CD4-positive, alpha-beta T cell treated with Interleukin-17A for 4 hours (primary cell): Measurements from ENCODE around the gene PRSS12.
"Not testable (repeated sequence)": the region's sequence is repeated elsewhere in the genome, so short reads cannot be mapped to it uniquely, and the experiment has no call there.

Experiments used
- DNase-seq: peaks from one replicate; pipeline ENCODE4 v3.0.0-alpha.2; 2020; ENCODE audit warnings: mixed read lengths

Gene PRSS12

DNA sequence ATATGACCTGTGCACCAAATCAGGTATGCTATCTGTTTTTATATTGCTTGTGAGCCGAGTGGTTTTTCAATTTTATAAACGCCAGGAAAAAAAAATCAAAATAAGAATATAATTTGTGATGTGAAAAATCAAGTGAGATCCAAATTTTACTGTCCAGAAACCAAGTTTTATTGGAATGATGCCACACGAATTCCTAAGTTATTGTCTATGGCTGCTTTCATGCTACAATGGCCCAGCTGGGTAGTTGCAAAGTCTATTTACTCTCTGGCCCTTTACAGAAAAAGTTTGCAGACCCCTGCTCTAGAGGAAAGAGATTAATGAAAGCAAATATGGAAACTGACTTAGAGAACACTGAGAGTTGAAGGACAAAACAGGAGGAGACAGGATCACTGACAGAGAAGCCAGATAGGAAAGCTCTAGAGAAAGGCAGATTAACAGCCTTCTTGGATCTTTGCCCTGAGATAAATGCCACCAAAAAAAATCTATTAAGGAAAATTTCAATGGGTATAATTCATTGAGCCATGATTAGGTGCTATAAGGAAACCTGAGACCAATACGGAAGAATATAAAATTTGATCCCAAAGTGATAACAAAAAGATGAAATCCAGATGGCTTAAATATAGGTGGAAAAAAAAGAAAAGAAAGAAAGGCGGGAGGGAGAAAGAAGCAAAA, 29.8 kb downstream of the PRSS12 start:
- DNase-seq = no peak

DNA sequence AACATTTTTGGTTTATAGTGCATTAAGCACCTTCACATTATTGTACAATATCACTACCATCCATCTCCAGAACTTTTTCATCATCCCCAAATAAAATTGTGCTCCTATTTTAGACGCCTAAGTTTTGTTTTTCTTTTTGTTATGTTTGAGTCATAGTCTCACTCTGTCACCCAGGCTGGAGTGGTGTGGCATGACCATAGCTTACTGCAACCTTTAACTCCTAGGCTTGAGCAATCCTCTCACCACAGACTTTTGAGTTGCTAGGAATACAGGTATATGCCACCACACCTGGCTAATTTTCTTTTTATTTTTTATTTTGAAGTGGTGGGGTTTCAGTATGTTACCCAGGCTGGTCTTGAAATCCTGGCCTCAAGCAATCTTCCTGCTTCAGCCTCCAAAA, 33.9 kb downstream of the PRSS12 start:
- DNase-seq = no peak

DNA sequence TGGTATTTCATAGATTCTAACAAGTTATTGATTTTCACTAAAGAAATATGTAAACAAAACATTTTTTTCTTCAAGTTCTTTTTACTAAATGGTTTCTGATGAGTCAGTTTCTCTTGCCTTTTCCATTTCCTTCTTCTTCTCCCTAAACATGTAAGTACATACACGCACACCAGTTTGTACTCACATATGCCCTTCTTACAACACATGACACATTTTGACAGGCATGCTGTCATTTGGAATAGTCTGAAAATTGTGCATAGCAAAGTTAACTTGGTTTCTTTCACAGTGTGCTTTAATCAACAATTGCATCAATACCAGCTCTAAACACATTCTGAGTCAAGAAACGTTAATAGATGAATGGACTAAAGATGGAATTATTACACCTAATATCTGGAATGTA, 35.1 kb downstream of the PRSS12 start:
- DNase-seq = no peak

DNA sequence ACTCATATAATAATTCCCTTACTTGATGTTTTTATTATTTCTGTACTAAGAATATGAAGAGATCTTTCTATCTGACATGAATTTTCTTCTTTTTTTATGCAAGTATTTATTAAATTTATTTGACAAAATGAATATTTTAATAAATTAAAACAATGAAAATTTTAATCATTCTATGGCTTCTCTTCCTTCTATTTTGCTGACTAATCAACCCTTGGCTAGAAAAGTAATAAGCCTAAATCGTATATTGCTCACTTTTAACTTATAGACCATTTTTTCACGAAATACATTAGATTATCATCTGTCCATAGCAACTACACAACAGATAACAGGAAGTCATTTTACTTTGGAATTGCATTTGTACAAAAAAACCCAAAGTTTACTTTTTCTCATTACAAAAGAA, 38.6 kb downstream of the PRSS12 start:
- DNase-seq = no peak

DNA sequence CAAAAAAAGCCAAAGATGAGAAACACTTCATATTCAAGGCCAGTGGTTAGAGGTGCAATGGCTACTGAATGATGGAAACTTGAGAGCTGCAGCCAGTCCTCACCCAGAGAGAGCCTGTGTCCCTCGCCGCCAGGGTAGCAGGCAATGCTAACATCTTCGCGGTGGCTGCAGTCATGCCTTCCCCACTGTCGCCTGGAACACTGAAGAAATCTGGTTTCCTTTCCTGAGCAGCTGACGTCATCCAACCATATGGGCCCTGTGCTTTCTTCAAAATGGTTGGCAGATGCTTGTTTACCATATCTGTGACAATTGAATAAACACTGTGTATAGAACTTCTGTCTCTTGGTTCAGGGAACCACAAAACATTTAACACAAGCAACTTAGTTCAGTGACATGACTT, 39.7 kb downstream of the PRSS12 start:
- no peak for DNase-seq

DNA sequence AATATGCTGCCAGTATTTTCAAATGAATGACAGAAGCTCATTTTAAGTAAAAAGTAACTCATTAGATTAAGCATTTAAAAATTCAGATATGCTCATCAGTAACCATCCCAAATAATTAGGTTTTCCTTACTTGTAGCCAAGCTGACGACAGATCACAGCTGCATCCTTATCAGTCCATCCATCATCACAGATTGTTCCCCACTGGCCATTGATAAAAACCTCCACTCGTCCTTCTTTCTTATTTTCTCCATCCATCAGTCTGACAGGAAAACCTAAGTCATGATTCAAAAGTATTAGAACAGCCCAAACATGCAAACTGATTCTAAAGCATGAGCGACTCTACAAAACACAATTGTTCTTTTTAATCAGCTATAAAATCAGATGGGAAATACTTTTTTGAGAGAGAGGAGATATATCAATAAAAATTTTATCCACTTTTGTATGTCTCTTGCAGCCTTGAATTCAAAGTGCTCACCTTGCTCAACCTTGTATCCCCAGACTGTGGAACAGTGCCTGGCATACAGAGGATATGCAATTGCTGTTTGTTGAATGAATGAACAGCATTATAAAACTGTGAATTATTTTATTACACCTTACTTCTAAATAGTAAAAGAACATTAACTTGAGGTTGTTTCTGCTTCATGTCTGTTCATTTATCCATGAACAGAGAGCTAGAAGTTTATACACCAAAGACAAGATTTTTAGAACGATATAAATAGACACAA, 44.3 kb downstream of the PRSS12 start:
- no peak for DNase-seq

DNA sequence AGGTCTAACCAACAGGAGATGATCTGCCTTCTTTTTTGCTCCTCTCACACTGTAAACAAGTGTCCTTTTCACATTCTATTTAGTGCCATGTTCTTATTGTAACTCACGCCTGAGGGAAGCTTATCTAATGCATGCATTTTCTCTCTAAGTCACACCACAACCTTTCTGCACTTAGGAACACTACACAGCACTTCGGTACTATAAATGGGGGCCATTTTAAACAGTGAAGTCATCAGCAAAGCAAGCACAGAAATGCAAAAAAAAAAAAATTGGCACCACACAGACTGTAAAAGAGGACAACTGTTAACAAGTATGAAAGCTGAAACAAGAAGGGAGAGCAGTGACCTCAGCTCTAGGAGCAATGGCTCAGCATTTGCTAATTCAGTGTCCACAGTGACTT, 45.2 kb downstream of the PRSS12 start:
- DNase-seq = no peak

DNA sequence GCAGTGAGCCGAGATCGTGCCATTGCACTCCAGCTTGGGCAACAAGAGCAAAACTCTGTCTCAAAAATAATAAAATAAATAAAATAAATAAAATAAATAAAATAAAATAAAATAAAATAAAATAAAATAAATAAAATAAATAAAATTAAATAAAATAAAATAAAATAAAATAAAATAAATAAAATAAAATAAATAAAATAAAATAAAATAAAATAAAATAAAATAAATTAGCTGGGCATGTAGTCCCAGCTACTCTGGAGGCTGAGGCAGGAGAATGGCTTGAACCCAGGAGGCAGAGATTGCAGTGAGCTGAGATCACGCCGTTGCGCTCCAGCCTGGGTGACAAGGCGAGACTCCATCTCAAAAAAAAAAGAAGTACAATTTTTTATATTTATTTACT, 53.2 kb downstream of the PRSS12 start:
- not testable (repeated sequence) for DNase-seq

DNA sequence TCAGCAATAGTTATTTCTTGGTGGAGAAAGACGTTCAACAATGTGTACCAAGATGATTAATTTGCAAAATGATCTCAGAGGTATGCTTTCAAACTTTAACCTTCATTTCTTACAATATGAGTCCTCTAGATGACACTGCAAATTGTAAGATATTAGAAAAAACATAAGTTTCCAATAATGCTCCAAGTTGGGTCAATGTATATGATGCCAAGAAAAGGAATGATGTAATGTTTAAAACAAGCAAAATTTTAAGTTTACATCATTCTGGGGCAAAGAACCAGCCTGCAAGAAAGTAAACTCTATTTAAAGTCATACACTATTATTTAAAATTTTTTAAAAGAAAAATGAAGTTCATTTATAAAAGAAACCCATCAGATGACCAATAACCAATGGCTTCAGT, 56.1 kb downstream of the PRSS12 start:
- no peak for DNase-seq

DNA sequence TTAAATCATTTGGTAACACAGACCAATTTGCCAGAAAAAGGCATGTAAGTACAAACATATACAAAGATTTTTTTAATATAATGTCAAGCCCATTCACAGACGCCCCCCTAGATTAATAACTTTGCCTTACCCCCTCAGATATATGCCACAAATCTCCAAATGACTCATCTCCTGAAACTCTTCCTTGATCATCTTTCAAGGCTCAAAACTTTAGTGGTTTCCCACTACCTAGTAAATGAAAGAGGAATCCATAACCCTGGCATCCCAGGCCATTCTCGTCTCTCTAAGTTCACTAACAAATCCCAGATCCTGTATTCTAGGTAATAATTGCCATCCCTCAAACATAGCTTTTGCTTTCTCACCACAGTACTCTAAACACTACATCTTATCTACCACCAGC, 61.9 kb downstream of the PRSS12 start:
- no peak for DNase-seq

DNA sequence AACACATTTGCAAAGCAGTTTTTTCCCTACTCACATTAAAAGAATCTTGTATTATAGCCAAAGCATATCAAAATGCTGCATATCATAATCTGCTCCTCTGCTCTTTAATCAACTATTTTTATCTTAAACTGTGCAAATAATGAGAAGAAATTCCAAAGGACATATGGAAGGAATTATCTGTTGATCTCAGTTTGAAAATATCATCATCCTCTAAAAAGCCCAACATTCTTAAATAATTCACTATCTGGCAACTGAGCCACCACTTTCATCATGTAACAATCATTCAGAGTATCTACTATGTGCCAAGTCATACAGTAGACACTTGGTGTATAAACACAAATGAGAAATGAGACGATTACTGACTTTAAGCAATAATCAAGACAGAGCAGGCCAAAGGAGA, 63.0 kb downstream of the PRSS12 start:
- no peak for DNase-seq

DNA sequence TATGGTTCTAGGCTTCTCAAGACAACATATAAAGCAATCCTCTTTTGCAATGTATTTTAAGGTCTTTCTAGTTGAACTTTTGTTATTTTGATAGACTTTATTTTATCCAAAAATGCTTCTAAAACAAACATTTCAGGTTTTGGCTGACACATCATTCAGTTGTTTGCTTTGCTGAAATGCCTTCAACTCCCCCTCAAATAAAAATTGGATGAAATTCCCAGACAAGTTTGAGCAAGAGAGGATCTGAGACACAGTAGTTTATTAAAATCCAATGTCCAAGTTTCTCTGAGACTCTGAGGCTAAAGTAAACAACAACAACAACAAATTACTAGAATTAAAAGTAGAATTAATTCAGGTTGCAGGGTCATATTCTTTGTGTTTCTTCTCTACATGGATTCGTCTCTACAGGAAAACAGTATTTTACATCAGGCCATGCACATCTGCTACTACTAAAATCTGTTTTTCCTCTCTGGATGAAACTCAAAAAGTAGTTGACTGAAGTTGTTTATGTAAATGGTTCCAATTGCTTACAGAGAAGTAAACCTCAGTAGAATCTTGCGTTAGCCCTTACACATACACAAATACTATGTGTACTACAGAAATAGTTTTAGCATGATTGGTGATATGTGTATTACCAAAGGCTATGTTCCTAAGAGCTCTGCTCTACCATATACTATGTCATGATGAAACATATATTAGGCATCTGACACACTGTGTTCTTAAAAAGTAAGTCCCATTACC, 64.9 kb downstream of the PRSS12 start:
- no peak for DNase-seq

DNA sequence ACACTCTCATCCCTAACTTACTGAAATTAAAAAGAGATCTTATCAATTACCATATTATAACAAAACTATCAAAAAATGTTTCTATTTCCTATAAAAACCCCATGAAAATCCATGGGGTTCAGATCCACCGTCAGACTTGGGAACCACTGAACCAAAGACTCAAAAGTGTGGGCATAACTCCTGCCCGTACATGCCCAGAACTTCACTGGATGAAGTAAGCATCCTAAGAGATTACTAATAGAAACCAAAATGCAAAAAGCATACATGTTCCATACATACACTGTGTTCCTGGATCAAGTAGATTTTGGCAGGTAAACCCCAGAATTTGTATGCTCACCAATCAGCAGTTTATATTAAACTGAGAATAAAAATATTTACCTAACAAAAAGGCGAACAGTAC, 66.1 kb downstream of the PRSS12 start:
- no peak for DNase-seq

DNA sequence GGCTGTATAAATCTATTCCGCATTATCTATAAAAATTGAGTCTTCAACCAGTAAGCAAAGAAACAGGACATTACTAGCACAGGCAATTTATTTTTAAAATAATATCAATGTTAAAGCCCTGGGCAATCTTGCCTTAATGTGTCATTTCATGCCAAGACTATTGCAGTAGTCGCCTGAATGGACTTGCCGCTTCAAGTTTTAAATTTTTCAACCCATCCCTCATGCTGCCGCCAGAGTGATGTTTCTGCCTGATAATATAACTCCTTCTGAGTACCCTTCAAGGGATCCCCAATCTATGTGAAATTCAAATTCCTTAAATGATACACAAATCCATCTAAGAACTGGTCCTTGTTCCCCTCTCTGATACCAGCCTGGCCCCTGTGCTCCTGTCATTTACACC, 66.9 kb downstream of the PRSS12 start:
- DNase-seq = no peak

DNA sequence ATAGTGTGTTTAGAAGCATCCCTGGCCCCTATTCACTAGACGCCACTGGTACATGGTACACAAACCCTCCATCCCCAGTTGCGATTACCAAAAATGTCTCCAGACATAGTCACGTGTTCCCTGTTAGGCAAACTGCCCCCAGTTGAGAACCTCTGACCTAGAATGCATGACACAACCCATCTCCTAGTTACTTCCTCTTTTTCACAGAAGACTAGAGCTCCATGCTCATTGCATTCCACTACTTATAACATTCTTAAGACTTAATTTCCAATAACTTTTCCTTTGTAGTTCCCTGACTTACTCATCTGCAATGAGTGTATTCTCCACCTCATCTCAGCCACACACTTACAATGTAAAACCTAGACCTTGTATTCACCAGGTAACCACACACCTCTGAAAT, 68.6 kb downstream of the PRSS12 start:
- no peak for DNase-seq

DNA sequence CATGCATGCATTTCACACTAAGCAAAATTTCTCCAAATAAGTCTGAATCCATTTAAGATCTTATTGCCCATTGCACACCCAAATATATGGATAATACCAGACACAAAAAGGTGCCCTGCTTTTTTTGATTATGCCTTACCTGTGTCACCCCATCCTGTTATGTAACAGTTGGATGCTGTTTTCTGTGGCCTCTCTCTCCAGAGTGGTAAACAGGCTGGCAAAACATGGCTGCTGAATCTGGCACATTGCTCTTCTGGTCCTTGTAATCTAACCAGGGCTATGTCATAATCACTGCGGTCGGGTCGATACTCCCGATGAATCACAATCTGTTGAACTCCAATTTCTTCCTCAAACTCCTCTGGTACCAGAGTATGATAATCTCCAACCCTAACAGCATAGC, 70.1 kb downstream of the PRSS12 start:
- no peak for DNase-seq

DNA sequence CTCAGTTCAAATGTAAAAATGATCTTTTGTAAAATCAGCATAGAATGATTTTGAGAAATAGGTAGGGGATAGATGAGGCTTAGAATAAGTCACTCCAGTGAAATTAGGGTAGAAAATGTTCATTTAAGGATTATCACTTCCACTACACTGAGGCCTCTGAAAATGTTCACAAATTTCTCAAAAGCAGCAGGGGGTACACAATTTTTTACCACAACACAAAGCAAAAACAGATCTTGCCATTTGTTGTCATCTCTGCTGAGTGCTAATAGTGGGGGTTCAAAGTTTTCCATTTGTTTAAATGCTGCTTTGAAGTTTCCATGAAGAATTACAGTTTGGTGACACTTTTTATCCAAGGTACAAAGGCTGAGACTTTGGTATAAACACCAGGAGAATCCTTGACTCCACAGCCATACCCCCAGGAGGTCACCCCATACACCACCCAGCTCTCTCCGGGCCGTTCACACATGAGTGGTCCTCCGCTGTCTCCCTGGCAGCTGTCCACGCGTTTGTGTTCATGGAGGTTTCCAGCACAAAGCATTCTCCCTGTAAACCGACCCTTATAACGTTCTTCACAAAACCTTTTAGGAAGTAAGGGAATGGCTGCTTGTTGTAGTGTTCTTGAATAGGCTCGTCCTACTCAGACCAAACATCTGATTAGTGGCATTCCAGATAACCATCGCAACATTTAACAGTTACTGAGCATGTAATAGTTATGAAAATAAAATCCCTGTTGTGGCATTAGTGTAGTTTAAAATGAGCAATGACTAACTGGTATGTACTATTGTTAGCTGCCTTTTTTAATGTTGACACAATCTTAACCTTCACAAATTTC, 71.0 kb downstream of the PRSS12 start:
- DNase-seq = no peak

DNA sequence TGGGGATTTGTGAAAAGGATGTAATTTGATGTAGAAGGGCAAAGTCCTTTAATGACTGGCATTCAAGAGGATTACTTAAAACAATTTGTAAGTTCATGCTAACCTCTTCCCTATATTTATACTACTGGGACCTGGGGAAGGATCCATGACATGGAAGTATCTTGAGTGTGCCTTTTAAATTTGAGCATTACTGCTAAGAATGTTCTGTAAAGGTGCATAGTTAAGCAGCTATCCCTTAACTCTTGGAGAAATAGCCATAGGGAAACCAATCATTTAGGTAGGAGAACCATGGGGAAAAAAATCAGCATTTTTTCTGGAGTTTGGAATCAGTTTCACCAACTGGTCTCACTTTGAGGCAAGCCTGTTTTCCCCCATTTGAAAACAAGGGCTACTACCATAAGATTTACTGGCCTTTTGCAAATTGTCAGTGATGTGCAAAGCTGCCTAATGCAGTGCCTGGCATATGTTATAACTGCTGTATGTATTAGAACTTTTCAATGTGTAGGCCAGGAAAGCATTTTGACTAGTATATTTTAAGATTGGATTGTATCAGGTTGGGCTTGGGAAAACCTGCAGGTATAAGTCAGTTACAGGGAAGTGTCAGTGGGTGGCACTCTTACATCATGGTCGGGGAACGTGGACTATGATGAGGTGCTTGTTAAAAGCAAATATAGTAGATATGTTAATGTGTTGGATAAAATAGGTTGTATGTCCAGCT, 72.1 kb downstream of the PRSS12 start:
- DNase-seq = peak; percentile 56

DNA sequence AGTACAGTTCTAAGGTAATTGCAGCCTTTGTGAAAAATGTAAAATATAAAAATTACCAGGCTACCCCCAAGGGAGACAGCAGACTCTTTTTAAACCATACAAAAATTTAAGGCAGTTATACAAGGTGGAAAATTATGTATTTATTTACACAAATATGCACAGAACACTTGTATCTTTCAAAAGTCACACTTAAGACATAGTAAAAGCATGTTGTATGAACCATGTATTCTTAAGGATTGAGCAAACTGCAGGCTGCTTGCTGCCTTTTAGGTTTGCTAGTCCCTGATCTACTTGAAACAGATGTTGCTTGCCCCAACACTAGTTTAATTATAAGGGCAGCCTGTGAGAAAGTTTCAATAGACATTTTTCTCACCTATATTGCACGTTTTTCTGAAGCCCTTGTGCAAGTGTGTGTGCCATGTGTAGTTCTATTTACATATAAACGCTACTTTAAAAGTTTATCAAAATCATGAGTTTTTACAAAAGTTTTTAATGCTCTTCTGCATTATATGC, 72.8 kb downstream of the PRSS12 start:
- no peak for DNase-seq

DNA sequence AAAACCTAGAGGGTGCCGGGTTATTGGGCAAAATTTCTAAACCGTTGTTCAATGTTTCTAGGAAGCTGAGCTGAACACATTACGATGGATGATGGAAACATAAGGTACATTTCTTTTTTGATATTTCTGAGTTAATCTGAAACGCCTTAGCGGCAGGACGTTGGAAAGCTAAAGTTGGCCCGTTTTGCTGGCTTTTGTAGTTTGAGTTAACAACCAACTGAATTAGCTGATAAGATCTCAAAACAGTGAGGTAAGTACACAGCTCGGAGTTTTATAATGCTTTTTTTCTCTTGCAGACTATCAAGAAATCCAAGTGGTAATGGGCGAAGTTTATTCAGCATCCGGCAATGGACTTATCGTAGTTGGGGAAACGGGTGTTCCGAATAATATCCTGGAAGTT, 73.5 kb downstream of the PRSS12 start:
- DNase-seq = no peak

DNA sequence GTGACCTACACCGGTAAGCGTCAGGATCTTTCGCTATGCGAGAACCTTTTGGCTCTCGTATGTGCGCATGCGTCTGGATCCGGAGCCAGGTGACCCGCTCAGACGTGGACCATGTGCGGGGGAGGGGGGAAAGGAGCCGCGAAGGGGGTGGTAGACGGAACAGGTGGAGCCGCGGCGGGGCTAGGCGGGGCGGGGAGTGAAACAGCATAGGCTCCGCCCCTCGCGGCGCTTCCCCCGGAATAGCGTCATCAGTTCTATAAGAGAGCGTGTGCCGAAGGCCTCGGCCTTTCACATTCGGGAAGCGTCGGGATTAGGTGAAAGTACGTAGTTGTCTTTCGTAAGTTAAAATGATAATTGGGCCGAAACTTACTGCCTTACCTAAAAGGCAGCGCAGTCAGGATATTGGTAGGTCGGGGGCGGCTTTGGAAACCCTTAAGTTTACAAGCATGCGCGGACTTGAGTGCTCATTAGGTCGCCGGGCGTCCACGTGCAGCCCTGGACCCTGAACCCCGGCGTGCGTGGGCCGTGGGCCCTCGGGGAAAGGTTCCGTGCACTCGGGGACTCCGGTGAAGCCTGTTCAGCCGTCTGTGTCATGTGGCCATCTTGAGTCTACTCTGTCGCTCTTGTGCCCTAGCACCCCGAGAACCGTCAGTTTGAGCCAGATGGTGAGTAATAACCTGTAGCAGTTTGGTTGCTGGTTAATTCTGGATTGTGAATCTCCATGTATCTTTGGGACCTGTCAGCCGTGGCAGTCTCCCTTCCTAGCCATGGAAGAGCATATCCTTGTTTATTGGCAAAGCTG, 74.1 kb downstream of the PRSS12 start:
- peak; percentile 97 for DNase-seq
